ENCODE data around the gene SLC10A7. TPM values are rescaled to one million over a fixed set of nuclear protein-coding genes. Genes with fewer than 3 reads are reported as not detected.

SLC10A7 gene
- total and polyA plus RNA-seq, 2 of the 4 experiments (the other 2 are of a cell fraction), result 5.2 to 8.4 TPM

- H3K79me1 ChIP-seq (ENCODE audit: low read depth in 1 of 2, low read length in 2 of 2), result peaks cover 3 to 5% of the 10 kb centered on the region in 2 experiments; a peak in 1 of 4 replicates
- BruUV-seq (replicated peaks), result no TSS peak
- dilution Hi-C loops (cut with HindIII; ENCODE audit: low sequenced_read_pairs, unreplicated experiment), result no loop called here
These were observed 43.7 kb downstream of the SLC10A7 start for GRCh38 chr4:146478009-146478408.

More at GRCh38 chr4:146478009-146478408, 43.7 kb downstream of the SLC10A7 start:
- in situ Hi-C loops (cut with MboI; ENCODE audit: low sequenced_read_pairs) (no loop called here), intact Hi-C loops (cut with micrococcal nuclease) (no loop called here)
- Histone ChIP-seq H3K9me3 (ENCODE audit: control insufficient read depth, insufficient read depth, low read length) (peaks cover 2% of the 10 kb centered on the region; the same call in 1 of the 2 replicates), H3K36me3 (ENCODE audit: control insufficient read depth, insufficient read depth, low read length) (no peaks in the 10 kb centered on the region), H2BK20ac (ENCODE audit: low read depth, low read length) (no peak overlapping the region), H2AK9ac (replicated peaks; ENCODE audit: low read depth, low read length, poor library complexity) (no peak overlapping the region), H4K8ac (ENCODE audit: low read depth in 2 of 2, low read length in 2 of 2) (no peak overlapping the region), H3K27me3 (ENCODE audit: control insufficient read depth, insufficient read depth, low read length) (no peaks in the 10 kb centered on the region), H4K5ac (ENCODE audit: low read depth, low read length) (no peak overlapping the region), H3K4ac (ENCODE audit: low read depth, low read length) (no peak overlapping the region), H3K9me1 (ENCODE audit: insufficient read depth, low read length) (no peaks in the 10 kb centered on the region), H2AFZ (replicated peaks; ENCODE audit: low read length, poor library complexity) (no peak overlapping the region), H4K91ac (ENCODE audit: insufficient read depth, low read depth, low read length) (no peak overlapping the region), H3K4me2 (ENCODE audit: low read depth, low read length) (no peak overlapping the region), H3K4me1 (ENCODE audit: control insufficient read depth, insufficient read depth, low read length) (no peaks in the 10 kb centered on the region), H3K18ac (ENCODE audit: low read depth, low read length) (no peak overlapping the region), H3K27ac (ENCODE audit: insufficient read depth, low read length) (no peak overlapping the region), H2BK120ac (ENCODE audit: low read depth, low read length) (no peak overlapping the region), H2AK5ac (ENCODE audit: low read depth, low read length) (no peak overlapping the region), H3K9ac (ENCODE audit: low read depth, low read length) (no peak overlapping the region), H2BK5ac (ENCODE audit: low read depth, low read length, poor library complexity, severe bottlenecking) (no peak overlapping the region), H3K4me3 (ENCODE audit: insufficient read depth, low read depth, low read length) (no peak overlapping the region), H4K20me1 (ENCODE audit: insufficient read depth, low read length) (no peaks in the 10 kb centered on the region), H2BK15ac (ENCODE audit: low read depth, low read length) (no peak overlapping the region), H3K14ac (replicated peaks; ENCODE audit: low read depth, low read length) (no peak overlapping the region), H3K56ac (ENCODE audit: extremely low read depth, insufficient read depth, low read length) (no peak overlapping the region), H3K23ac (ENCODE audit: low read depth, low read length) (no peak overlapping the region)
- ChIA-PET POLR2A (ENCODE audit: unreplicated experiment) (no interaction called here), CTCF (no interaction called here)
- no peak for ATAC-seq (ENCODE audit: low read depth)
- TF ChIP-seq SMC3 (IDR thresholded peaks at IDR 0.05; ENCODE audit: low read depth, low read length) (no peak), RFX5 (IDR thresholded peaks at IDR 0.05; ENCODE audit: low read depth, low read length) (no peak), POLR2A (IDR thresholded peaks at IDR 0.05; ENCODE audit: low read depth, low read length) (no peak), MXI1 (IDR thresholded peaks at IDR 0.05; ENCODE audit: borderline replicate concordance, low read depth, low read length) (no peak), RAD21 (IDR thresholded peaks at IDR 0.05; ENCODE audit: low read length) (no peak), MAFK (IDR thresholded peaks at IDR 0.05; ENCODE audit: low read depth, low read length) (no peak), BHLHE40 (IDR thresholded peaks at IDR 0.05; ENCODE audit: low read depth, low read length) (no peak), CEBPB (IDR thresholded peaks at IDR 0.05; ENCODE audit: low read depth, low read length) (no peak), CHD1 (IDR thresholded peaks at IDR 0.05; ENCODE audit: low read depth, low read length) (no peak), CTCF (conservative IDR thresholded peaks at IDR 0.05; ENCODE audit: low read depth, low read length) (no peak), USF2 (IDR thresholded peaks at IDR 0.05; ENCODE audit: low read depth, low read length) (no peak), MAZ (IDR thresholded peaks at IDR 0.05; ENCODE audit: borderline replicate concordance, low read depth, low read length) (no peak), NFE2L2 (IDR thresholded peaks at IDR 0.05; ENCODE audit: low read depth, low read length) (no peak), FOS (IDR thresholded peaks at IDR 0.05; ENCODE audit: low read depth, low read length) (no peak), RCOR1 (IDR thresholded peaks at IDR 0.05; ENCODE audit: insufficient replicate concordance, low read length) (no peak)
- TF ChIP-seq, protein P1, sequence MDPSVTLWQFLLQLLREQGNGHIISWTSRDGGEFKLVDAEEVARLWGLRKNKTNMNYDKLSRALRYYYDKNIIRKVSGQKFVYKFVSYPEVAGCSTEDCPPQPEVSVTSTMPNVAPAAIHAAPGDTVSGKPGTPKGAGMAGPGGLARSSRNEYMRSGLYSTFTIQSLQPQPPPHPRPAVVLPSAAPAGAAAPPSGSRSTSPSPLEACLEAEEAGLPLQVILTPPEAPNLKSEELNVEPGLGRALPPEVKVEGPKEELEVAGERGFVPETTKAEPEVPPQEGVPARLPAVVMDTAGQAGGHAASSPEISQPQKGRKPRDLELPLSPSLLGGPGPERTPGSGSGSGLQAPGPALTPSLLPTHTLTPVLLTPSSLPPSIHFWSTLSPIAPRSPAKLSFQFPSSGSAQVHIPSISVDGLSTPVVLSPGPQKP (IDR thresholded peaks at IDR 0.05; ENCODE audit: borderline replicate concordance, low read depth, low read length), result no peak
- no peak for DNase-seq
- no CpG with 5 or more reads among the region's 3 CpGs for WGBS, 2 experiments (ENCODE audit: extremely low coverage in 2 of 2, insufficient read length in 1 of 2)
